HUDEP-2 (cell line): ENCODE results near the gene RNF220.

ENCODE experiments used
- DNase-seq, 76 experiments: peaks; one replicate each; lab custom pipeline; 2025; ENCODE audit not compliant: unreplicated experiment in 76 of 76; lab: John Stamatoyannopoulos, UW

The RNF220 gene

DNA sequence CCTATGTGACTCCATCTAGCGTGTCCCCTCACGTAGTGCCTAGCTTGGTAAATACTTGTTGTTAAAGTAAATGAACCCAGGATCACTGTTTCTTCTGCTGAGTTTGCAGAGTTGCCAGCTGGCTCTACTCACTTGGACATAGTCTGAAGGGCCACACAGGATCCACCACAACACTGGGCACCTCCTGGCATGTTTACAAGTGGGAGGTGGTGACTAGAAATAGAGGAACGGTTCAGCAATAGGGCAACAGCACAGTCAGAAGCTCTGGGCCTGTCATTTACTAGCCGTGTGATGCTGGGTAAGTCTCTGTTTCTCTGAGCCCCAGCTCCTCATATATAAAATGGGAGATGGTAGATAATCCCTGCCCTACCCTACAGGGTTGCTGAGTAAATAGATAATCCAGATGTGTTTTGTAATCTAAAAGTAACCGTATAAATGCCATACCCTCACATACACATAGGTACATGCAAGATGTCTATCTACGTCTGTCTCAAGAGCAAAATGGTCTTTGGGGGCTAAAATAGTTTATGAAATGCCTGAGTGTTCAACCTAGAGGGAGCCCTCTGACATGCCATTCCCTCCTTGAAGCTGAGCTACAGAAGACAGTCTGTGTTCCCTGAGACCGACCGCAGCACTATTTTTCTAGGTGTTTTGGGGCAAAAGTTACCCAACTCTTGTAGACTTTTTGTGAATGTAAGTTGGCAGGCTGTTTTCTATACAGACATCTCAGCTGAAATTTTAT is 20.5 kb downstream of the RNF220 start:
- DNase-seq, result no peak

DNA sequence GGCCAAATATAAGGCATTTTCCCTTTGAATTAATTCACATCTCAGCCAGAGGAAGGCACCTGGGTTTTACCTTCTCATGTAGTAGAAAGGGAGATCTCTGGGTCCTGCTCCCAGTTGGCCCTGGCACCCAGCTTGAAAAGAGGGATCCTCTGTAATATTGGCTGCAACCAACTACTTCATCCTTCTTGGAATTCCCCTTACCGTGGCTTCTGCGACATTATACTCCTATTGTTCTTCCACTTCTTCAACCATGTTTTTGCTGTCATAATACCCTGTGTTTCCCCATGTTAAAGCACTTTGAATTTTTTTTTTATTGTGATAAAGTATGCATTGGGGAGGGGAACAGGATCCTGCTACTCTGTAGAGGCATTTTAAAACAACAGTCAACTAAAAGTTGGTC is 26.8 kb downstream of the RNF220 start:
- DNase-seq, result no peak

DNA sequence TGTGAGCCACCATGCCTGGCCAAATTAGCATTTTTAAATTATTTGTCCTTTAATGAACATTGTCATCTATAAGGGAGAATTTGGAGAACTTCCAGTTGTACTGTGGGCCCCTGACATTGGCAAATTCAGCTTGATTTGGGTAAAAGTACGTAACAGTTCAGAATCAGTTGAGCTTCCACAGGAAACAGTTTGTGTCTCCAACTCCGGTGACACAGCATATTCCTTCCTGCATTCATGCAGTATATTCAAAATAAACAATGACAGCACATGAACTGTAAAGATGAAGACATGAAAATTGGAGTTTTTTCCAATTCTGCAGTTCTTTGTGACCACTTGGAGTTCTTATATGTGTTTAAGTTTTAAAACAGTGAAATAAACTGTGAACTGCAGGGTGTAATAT is 28.2 kb downstream of the RNF220 start:
- DNase-seq, result no peak

DNA sequence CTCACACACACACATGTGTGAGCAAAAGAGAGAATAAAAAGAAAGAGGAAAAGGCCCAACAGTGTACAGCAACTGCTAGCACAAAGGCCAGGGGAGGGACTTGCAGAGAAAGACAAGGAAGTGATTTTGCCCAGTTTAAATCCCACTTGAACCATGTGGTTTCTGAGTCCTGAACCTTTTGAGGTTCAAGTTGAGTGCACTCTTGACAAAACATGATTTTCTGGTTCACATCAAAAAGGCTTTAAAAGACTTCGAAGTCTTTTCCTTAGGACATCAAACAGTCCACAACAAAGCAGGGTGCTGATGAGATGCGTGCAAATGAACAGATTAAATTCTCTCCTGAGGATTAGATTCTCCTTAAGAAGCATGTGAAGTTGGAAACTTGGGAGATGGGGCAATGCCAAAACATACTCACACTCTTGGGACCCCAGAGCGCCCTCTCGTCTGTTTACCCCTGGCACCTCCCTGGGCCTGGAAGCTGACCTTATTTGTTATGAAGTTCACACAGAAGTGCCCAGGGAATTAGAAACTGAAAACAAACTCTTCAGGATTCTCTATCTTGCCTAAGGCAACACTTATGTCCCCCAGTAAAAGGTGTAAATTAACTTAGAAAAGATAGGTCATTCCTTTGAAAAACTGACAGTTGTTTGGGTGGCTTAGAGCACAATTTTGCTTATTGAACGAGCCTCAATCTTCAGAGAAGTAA is 31.5 kb downstream of the RNF220 start:
- no peak for DNase-seq

DNA sequence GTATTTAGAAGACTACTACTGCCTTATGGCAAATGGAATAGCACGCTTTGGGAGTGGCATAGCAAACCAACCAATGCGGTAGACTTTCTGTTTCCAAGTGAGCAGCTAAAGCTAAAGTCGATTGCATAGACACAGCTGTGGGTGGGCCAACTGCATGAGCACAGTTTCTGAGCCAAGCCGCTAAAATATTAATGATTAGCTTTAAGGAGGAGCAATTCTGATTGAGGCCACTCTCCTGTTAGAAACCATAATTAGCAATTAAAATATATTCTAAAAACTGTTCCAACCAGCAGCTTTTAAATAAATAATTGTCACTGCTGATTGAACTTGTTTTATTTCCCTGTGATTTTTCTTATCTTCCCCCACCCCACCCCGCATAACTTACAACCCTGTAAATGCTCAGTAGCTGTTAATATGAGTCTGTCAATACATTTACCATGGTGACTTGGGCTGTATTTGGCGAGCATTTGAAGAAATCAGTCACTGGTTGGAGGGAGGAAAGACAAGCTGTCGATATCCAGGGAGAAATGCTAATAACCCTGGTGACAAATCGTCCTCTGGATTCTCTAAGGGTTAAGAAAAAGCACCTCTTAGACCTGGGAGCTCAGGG is 32.2 kb downstream of the RNF220 start:
- DNase-seq, result no peak

DNA sequence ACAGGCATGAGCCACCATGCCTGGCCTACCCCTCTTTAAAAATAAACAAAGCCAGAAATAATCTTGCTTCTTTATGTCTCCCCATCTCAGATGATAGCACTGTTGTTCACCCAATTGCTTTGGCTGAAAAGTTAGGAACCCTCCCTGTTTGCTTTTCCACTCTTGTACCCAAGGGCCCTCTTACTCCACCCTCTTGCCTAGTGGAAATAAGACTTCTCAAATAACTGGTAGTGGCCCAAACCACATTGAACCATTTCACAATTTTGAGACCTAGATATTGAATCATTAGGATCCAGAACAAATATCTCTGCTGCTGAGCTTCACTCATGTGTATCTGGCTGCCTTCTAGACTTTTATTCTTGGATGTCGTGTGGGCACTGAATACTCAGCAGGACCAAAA is 37.7 kb downstream of the RNF220 start:
- no peak for DNase-seq

DNA sequence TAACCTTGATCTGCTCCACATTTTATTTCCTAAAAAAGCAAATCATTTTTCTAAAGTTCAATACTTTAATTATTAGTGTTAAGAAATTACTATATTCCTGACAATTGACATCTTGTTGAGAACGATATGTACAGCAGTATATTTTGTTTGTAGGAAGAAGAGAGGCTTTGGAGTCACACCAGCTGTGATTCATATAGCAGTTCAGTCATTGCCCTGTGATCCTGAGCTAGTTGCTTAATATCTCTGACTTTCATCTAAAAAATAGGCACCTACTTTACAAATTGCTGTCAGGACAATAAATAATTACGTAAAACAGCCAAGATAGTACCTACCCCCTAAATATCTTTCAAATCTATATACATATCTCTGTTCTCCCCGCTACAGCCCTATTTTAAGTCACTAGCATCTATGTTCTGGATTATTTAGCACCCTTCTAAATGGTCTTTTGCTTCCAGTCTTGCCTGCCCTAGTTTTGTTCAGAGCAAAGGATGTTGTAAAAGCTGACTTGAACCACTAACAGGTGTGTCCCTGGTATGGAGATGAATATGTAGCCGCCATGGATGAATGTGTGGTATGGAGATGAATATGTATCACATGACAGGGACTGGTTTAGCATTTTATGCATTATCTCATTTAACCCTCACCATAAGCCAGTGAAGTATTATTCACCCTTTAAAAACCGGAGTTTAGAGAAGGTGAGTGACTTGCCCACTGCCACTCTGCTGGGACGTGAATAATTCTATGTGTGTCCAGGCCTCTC is 42.2 kb downstream of the RNF220 start:
- DNase-seq, result no peak

DNA sequence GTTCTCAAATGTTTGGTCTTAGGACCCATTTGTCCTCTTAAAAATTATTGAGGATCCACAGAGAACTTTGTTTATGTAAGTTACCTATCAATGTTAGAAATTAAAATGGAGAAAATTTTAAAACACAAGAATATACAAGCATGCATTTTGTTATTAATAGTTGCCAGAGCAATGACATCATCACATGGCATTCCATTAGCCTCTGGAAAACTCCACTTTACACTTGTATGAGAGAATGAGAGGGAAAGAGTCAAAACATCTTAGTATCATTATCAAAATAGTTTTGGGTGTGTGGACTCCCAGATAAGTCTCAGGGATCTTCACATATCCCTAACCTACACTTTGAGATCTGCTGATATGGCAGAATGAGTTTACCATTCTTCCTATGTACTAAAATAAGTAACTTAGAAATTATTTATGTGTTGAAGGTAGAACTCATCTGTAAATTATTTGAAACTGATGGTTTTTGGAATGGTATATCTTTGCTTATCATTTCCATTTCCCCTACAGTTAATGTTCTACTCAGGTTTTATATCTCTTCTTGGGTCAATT is 48.8 kb downstream of the RNF220 start:
- DNase-seq, result no peak

DNA sequence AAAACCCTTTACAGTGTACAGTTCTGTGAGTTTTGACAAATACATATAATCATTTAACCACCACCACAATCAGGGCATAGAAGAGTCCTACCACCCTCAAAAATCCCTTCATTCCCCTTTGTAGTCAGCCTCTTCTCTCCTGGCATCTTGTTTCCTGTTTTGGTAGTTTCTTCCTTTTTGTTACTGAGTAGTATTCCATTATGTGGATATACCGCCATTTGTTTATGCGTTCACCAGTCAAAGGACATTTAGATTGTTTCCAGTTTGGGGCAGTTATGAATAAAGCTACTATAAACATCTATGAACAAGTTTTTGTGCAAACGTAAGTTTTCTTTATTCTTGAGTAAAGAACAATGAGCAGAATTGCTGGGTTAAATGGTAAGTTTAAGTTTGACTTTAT is 49.6 kb downstream of the RNF220 start:
- no peak for DNase-seq

DNA sequence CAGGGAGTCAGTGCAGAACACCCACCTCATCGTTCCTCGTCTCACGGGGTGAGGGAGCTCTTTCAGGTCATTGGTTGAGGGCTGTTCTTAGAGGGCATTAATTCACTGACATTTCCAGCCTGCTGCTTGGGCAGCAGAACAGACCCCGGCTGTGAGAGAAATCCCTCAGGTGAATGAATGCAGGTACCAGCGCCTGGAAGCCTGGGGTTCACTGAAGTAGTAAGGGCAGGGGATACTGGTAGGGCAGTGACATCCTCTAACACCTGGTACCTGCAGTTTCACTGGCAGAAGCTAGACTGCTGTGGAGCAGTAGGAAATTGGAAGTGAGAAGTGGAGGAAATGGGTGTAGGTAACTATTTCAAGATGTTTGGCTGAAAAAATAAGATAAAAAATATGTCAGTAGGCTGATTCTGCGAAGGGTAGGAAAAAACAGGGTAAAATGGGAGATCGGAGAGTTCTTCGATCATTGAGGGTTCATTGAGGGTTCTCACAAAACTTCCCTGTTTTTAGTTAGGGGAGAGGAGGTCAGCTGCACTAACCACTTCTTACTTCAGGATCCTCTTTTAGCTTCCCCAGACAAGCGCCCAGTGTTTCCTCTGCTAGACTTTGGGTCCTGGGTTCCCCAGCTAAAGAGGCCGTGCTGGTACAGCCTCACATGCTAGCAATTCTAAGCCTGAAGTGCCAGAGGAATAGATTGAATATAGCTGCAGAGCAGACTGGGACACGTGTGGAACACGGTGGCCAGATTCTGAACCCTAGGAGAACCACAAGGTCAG is 55.2 kb downstream of the RNF220 start:
- DNase-seq, result no peak

DNA sequence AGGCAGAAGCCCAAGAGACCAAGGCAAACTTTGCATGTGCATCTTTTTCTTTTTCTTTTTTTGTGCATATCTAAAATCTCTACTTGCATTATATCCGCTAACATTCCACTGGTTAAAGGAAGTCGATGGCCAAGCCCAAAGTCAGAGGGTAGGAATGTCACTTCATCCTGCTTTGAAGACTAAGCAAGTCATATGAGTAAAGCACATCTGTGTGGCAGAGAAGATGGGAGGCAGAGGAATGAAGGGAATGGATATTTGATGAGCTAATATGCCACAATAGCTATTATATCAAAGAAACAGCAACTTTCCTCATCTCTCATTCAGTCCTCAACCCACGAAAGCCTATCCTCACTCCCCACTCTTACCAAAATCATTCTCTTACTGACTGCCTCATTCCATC is 59.3 kb downstream of the RNF220 start:
- no peak for DNase-seq

DNA sequence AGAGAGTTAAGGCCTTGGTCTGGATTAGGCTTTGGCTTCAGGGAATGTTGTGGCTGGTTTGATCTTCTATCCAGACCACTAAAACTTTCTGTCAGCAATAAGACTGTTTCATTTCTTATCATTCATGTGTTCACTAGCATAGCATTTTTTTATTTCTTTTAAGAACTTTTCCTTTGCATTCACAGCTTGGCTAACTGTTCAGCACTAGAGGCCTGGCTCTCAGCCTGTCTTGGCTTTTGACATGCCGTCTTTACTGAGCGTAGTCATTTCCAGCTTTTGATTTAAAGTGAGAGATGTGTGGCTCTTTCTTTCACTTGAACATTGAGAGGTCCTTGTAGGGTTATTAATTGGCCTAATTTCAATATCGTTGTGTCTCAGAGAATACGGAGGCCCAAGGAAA is 62.5 kb downstream of the RNF220 start:
- DNase-seq, result no peak

DNA sequence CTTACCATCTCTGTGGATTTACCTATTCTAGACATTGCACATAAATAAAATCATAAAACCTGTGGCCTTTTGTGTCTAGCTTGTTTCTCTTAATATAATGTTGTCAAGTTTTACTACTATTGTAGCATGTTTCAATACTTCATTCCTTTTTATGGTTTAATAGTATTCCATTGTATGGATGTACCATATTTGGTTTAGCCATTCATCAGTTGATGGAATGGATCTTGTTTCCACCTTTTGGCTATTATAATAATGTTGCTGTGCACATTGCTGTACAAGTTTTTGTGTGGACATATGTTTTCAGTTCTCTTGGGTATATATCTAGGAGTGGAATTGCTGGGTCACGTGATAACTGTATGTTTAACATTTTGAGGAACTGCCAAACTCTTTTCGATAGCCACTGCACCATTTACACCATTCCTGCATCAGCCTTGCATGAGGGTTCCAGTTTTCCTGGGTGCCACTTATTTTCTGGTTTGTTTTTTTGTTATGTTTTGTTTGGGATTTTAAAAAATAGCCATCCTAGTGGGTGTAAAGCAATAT is 66.9 kb downstream of the RNF220 start:
- no peak for DNase-seq

DNA sequence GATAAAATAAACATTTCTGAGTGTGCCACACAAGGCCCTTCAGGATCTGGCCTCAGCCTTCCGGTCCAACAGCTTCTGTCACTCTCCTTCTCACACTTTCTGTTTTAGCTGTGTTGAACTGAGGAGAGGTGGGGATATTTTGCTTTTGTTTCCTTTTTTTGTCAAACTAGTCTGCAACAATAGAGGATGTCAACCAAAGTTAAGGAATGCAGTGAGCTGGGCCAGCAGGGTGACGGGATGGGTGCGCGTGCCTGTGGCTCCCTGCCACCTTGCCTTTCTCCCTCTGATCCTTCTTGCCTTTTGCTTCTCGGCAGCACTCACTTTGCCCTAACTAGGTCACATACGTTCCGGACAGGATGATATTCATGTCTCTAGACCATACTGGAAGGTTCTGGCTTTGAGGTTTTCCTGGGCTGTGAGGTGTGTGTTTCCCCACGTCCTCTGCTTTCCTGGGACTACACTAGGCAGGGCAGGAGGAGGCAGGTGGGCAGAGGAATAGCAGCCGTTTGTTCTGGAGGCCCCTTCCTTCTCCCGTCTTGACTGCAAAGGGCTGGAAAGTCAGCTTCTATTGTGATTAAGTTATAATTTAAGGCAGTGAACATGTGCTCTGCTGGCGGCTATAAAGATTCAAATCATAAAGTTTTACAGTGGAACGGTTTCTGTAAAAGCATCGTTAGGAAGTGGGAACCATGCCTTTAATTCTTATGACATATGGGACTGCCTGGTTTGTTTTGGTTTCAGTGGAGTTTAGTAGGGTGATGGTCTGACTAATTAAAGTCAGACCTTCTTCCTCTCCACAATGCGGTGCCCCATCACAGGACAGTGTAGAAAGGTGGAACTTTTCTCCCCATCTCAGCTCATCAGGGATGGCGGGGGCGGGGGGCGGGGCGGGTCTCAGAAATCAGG is 67.8 kb downstream of the RNF220 start:
- no peak for DNase-seq

DNA sequence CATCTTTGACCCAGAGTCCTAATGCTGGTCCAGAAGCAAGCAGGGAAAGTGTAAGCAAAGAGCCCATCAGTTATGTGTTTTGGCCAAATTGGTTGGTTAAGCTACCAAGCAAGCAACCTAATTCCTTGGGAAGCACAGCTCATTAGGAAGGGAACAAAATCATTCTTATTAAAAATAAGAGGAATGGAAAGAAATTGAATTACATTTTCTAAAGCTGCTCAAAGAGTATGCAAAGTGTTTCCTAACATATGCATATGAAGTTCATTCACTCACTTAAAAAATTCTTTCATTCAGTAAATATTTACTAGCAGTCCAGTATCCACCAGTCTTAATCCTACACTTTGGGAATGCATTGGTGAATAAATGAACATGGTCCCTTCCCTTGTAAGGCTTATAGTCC is 71.8 kb downstream of the RNF220 start:
- DNase-seq, result no peak

DNA sequence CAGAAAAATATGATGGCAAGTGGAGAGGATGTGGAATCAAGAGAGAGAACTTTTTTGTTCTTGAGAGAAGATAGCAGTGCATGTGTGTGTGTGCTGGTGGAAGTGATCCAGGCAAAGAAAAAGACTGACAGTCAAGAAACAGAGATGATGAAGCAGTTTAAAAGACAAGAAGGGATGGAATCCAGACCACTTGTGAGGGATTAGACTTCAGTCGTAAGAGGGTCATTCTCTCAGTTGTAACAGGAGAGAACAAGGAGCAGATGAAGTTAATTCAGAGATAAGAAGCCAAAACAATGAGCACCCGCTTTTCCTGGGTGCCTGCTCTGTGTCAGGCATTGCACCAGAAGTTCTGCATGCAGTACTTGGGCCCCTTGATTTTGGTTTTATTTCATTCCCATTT is 76.6 kb downstream of the RNF220 start:
- no peak for DNase-seq

DNA sequence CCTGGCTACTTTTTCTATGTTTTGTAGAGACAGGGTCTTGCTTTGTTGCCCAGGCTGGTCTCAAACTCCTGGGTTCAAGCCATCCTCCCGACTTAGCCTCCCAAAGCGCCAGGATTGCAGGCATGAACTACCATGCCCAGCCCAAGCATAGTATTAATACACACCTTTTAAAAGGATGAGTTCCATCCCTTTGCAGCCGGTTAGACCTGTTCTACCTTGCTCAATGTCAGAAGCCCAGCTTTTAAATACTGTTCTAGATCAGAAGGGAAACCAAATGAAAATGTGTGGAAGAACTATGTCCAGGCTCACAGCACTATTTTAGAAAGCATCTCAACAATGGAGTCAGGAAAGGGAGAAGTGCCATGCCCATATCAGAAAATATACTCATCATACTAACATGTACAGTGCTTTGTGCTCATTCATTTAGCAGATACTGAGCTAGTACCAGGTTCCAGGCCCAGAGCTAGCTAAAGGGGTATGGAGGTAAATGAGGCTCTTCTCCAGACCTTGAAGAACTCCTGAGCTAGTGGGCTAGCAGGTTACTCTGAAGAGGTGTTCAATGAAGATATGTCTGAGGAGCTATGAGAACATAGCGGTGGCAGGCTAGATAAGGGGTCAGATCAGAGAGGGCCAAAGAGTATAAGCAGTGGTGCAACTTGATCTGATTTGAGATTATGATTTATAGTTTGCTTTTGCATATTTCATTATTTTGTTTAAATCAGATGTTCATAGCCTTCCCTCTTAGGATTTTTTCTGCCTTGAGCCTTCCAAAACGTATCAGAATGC is 78.2 kb downstream of the RNF220 start:
- peak in 3 of 76 experiments; percentile 2 to 8 (median 5) for DNase-seq

DNA sequence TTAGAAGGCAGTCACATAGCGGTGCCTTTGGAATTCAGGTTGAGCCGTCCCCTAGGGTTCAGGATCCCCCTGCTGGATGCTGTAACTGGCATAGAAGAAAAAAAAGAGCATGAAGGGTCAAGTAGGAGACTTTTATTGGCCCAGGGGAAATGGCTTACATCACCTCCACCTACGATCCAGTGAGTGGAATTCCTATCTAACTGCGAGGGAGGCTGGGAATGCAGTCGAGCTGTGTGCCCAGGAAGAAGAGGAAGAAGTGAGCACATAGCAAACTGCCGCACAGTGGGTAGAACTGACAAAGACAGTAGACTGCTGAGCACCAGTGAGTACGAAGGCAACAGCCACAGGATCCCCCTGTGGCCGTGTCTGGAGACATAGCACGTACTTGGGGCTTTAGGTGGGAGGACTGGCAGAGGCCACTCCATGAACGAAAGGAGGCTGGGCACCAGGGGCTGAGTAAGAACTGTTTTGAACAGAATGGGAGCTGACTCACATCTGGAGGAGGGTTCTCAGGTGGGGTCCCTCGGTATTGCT is 79.2 kb downstream of the RNF220 start:
- no peak for DNase-seq
